ENCODE measurements around the gene ATP2B2.

Gene ATP2B2

DNA sequence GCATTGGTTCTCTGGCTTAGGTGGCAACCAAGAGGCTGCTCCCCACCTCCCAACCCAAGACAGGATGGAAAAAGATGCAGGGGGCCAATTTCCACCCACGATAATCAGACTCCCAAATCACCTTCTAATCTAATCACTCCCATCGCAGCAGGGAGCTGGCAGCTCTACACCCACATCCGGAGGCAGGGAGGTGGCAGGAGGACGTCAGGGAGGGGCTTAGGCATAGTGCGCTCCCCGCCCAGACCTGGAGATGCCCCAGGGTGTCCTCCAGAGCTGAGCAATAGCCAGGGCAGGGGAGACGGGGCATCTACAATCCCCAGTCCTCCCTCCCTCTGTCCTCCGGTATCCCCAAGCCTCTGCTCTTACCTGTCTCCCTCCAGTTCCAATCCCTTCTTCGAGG, 114.0 kb downstream of the ATP2B2 start:
- peaks cover 38% of the 10 kb centered on the region for H3K9me3 ChIP-seq (ENCODE audit: insufficient read depth, low read length)
- no peak overlapping the region for H3K9ac ChIP-seq (ENCODE audit: insufficient read length, low read depth)
- H3K36me3 ChIP-seq (ENCODE audit: insufficient read depth, insufficient read length, low read length): no peaks in the 10 kb centered on the region
- H3K27me3 ChIP-seq (ENCODE audit: insufficient read depth, insufficient read length): no peaks in the 10 kb centered on the region
- no peak for DNase-seq (ENCODE audit: low read depth, low spot score)
- TF ChIP-seq SUZ12 (IDR thresholded peaks at IDR 0.05; ENCODE audit: extremely low read depth, insufficient read depth, insufficient read length) (no peak), ZNF274 (IDR thresholded peaks at IDR 0.05; ENCODE audit: low read depth, low read length) (no peak), YY1 (IDR thresholded peaks at IDR 0.05; ENCODE audit: insufficient read depth, insufficient read length) (no peak)
- peaks cover 12% of the 10 kb centered on the region for H3K4me1 ChIP-seq (ENCODE audit: insufficient read depth, insufficient read length)
- H3K4me3 ChIP-seq (ENCODE audit: insufficient read length, low read depth): no peak overlapping the region

DNA sequence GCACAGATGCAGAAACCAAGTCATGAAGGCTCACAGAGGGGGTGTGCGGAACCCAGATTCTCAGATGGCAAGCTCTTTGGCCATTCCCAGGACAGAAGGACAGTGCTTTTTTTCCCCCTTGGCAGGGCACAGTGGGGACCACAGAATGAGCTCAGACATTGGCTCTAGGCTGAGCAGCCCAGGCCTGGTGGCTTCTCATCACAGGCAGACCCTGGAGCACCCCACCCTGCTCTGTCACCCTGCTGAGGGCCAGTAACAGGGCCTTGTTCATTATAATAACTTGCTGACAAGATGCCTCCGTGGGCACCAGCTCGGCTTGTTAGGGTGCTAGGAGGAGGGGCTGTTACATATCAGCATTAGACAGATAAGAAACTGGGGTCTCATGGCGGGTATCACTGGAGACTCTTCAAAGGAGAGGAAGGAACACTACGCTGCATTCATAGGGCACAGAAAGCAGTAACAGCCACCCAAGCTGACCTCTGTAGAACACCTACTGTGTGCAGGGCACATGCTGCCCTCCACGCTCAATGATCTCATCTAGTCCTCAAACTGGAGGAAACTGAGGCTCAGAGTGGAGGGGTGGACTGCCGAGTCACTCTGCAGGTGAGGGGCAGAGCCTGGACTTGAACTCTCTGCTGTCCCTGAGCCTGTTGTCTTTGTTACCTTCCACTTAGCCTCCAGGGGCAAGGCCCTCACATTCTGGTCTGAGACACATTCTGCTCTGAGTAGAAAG, 114.6 kb downstream of the ATP2B2 start:
- Histone ChIP-seq H3K4me3 (ENCODE audit: insufficient read length, low read depth) (no peak overlapping the region), H3K27me3 (ENCODE audit: insufficient read depth, insufficient read length) (no peaks in the 10 kb centered on the region), H3K9me3 (ENCODE audit: insufficient read depth, low read length) (peaks cover 43% of the 10 kb centered on the region), H3K4me1 (ENCODE audit: insufficient read depth, insufficient read length) (peaks cover 9% of the 10 kb centered on the region), H3K36me3 (ENCODE audit: insufficient read depth, insufficient read length, low read length) (no peaks in the 10 kb centered on the region), H3K9ac (ENCODE audit: insufficient read length, low read depth) (no peak overlapping the region)
- TF ChIP-seq ZNF274 (IDR thresholded peaks at IDR 0.05; ENCODE audit: low read depth, low read length) (no peak), SUZ12 (IDR thresholded peaks at IDR 0.05; ENCODE audit: extremely low read depth, insufficient read depth, insufficient read length) (no peak), YY1 (IDR thresholded peaks at IDR 0.05; ENCODE audit: insufficient read depth, insufficient read length) (no peak)
- DNase-seq (ENCODE audit: low read depth, low spot score): no peak

DNA sequence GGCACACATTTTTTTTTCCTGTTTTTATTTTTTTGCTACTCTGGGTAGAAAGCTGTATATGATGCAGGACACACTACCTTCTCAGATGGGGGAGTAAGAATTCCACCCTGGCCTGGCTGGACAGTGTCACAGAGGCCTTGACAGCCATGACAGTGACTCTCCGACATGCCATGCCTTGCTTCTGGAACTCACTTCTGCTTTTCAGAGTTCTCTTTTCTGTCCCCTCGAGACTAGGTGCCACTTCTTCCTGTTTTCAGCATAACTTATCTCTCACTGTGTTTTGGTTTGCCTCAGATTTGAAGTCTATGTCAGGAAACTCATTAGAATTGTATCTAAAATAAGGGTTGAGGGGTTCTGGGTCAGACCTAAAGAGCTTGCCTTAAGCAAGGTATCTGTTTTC, 115.4 kb downstream of the ATP2B2 start:
- peaks cover 7% of the 10 kb centered on the region for H3K4me1 ChIP-seq (ENCODE audit: insufficient read depth, insufficient read length)
- H3K4me3 ChIP-seq (ENCODE audit: insufficient read length, low read depth): no peak overlapping the region
- no peak overlapping the region for H3K9ac ChIP-seq (ENCODE audit: insufficient read length, low read depth)
- no peak for DNase-seq (ENCODE audit: low read depth, low spot score)
- peaks cover 43% of the 10 kb centered on the region for H3K9me3 ChIP-seq (ENCODE audit: insufficient read depth, low read length)
- H3K27me3 ChIP-seq (ENCODE audit: insufficient read depth, insufficient read length): no peaks in the 10 kb centered on the region
- H3K36me3 ChIP-seq (ENCODE audit: insufficient read depth, insufficient read length, low read length): no peaks in the 10 kb centered on the region
- TF ChIP-seq ZNF274 (IDR thresholded peaks at IDR 0.05; ENCODE audit: low read depth, low read length) (no peak), SUZ12 (IDR thresholded peaks at IDR 0.05; ENCODE audit: extremely low read depth, insufficient read depth, insufficient read length) (no peak), YY1 (IDR thresholded peaks at IDR 0.05; ENCODE audit: insufficient read depth, insufficient read length) (no peak)

DNA sequence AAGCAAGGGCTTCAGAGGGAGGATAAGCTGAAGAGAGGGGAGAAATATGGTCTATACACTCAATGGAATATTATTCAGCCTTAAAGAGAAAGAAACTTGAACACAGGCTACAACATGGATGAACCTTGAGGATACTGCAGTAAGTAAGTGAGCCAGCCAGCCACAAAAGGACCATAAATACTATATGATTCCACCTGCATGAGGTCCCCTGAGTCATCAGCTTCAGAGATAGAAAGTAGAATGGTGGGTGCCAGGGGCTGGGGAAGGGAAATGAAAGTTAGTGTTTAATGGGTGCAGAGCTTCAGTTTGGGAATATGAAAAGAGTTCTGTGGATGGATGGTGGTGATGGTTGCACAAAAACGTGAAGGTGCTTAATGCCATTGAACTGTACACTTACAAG, 116.0 kb downstream of the ATP2B2 start:
- Histone ChIP-seq H3K36me3 (ENCODE audit: insufficient read depth, insufficient read length, low read length) (no peaks in the 10 kb centered on the region), H3K9ac (ENCODE audit: insufficient read length, low read depth) (no peak overlapping the region), H3K9me3 (ENCODE audit: insufficient read depth, low read length) (peaks cover 43% of the 10 kb centered on the region), H3K27me3 (ENCODE audit: insufficient read depth, insufficient read length) (no peaks in the 10 kb centered on the region), H3K4me1 (ENCODE audit: insufficient read depth, insufficient read length) (peaks cover 2% of the 10 kb centered on the region), H3K4me3 (ENCODE audit: insufficient read length, low read depth) (no peak overlapping the region)
- no peak for DNase-seq (ENCODE audit: low read depth, low spot score)
- TF ChIP-seq ZNF274 (IDR thresholded peaks at IDR 0.05; ENCODE audit: low read depth, low read length): no peak
- TF ChIP-seq YY1 (IDR thresholded peaks at IDR 0.05; ENCODE audit: insufficient read depth, insufficient read length): no peak
- no peak for TF ChIP-seq SUZ12 (IDR thresholded peaks at IDR 0.05; ENCODE audit: extremely low read depth, insufficient read depth, insufficient read length)

DNA sequence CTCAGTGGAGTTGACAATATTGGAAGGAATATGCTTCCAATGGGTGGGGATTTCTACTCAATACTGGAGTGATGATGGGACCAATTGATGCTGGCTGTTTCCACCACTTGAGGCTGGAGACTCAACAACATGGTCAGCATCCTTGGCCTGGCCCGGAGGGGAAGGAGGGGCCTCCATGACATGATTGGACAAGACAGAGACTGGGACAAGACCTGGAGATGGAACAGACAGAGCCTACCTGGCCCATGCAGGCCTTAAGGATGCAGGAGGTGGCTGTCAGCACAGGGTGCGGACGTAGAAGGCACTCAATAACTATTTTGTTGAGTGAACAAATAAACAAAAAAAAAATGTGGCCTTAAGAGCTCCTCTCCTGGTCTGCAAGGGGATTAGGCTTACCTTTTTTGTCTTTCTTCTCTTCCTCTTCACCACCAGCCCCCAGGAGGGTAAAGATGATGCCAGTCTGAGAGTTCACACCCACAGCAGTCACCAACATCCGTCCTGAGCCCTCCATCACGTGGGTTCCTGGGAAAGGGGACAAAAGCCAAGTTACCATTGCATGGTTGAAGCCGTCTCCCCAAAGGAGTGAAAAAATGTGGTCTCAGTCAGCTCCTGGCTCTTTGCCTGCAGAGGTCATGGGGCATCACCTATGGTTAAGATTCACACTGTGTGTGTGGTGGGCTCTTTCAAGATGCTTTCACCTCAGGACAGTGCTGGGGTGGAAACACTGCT, 117.3 kb downstream of the ATP2B2 start:
- peaks cover 43% of the 10 kb centered on the region for H3K9me3 ChIP-seq (ENCODE audit: insufficient read depth, low read length)
- H3K27me3 ChIP-seq (ENCODE audit: insufficient read depth, insufficient read length): no peaks in the 10 kb centered on the region
- H3K4me3 ChIP-seq (ENCODE audit: insufficient read length, low read depth): no peak overlapping the region
- H3K9ac ChIP-seq (ENCODE audit: insufficient read length, low read depth): no peak overlapping the region
- H3K4me1 ChIP-seq (ENCODE audit: insufficient read depth, insufficient read length): no peaks in the 10 kb centered on the region
- H3K36me3 ChIP-seq (ENCODE audit: insufficient read depth, insufficient read length, low read length): no peaks in the 10 kb centered on the region
- no peak for TF ChIP-seq ZNF274 (IDR thresholded peaks at IDR 0.05; ENCODE audit: low read depth, low read length)
- TF ChIP-seq SUZ12 (IDR thresholded peaks at IDR 0.05; ENCODE audit: extremely low read depth, insufficient read depth, insufficient read length): no peak
- no peak for TF ChIP-seq YY1 (IDR thresholded peaks at IDR 0.05; ENCODE audit: insufficient read depth, insufficient read length)
- no peak for DNase-seq (ENCODE audit: low read depth, low spot score)

DNA sequence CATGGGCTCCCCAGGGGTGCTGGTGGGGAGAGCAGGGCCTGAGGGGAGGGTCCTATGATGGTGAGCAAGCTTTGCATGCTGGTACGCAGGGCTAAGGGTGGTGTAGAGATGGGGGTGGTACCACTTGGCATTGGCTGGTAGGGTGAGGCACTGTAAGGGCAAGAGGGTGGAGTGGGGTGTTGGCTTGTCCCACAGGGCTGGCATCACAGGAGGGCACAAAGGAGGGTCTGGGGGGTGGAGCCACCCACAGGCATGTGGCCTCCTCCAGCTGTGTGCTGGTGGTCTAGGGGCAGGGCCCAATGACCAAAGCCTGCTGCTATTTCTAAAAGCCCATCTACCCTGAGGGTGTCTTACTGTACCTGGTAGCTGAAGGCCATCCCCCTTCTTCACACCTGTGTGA, 119.3 kb downstream of the ATP2B2 start:
- H3K36me3 ChIP-seq (ENCODE audit: insufficient read depth, insufficient read length, low read length): no peaks in the 10 kb centered on the region

More for the DNA sequence above, 119.3 kb downstream of the ATP2B2 start:
- Histone ChIP-seq H3K9me3 (ENCODE audit: insufficient read depth, low read length) (peaks cover 43% of the 10 kb centered on the region), H3K27me3 (ENCODE audit: insufficient read depth, insufficient read length) (no peaks in the 10 kb centered on the region), H3K9ac (ENCODE audit: insufficient read length, low read depth) (no peak overlapping the region), H3K4me3 (ENCODE audit: insufficient read length, low read depth) (no peak overlapping the region), H3K4me1 (ENCODE audit: insufficient read depth, insufficient read length) (no peaks in the 10 kb centered on the region)
- no peak for DNase-seq (ENCODE audit: low read depth, low spot score)
- TF ChIP-seq YY1 (IDR thresholded peaks at IDR 0.05; ENCODE audit: insufficient read depth, insufficient read length) (no peak), SUZ12 (IDR thresholded peaks at IDR 0.05; ENCODE audit: extremely low read depth, insufficient read depth, insufficient read length) (no peak), ZNF274 (IDR thresholded peaks at IDR 0.05; ENCODE audit: low read depth, low read length) (no peak)
